Camera-type eye (tissue), 1 donor: ENCODE data around the gene ETS2. TPM values are rescaled to one million over a fixed set of nuclear protein-coding genes. Genes with fewer than 3 reads are reported as not detected.

Source experiments
- total RNA-seq: library from RNA; depleted of rRNA; stranded (reverse); fragments of >200 nt; gene quantifications from one replicate; pipeline ENCODE4 v1.2.3, GENCODE V29; 2014

ETS2 gene
- total RNA-seq = 36.2 TPM

GRCh38 chr21:38805328-38806152 lies at the start of gene ETS2:
Gene ETS2, plus strand, starts transcription at chr21:38805929. Its CDS starts 4,106 bp downstream, at chr21:38810035.

